ENCODE results near the gene FOXK2.

Gene FOXK2

DNA sequence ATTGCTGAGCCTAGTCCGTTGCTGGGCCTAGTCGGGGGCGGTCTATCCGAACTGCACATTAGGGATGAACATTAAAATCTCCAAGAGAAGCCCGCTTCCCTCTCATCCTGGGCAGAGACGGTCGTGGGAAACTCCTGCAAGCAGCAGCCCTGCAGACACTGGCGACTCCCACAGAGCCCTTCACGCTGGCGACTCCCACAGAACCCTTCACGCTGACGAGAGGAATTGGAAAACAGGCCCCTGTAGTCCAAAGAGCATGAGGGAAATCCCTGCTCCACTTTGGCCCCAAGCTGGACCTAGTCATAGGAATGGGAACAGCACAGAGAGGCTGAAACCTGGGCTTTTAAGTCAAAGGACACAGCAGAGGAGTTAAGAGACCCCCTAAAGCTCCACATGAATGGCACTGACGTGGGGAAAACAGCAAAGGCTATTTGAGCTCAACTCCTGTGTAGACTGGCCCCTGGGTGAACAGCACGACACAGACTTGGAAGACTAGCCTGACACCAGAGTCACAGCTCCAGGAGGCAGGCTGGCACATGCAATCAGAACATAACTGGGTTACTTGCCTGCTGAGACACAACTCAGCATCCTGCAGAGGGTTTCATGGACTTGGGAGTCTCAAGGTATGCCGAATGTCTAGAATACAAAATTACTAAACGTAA is 86.5 kb downstream of the FOXK2 start:
- no peak for DNase-seq (ENCODE audit: low read depth, low spot score)

DNA sequence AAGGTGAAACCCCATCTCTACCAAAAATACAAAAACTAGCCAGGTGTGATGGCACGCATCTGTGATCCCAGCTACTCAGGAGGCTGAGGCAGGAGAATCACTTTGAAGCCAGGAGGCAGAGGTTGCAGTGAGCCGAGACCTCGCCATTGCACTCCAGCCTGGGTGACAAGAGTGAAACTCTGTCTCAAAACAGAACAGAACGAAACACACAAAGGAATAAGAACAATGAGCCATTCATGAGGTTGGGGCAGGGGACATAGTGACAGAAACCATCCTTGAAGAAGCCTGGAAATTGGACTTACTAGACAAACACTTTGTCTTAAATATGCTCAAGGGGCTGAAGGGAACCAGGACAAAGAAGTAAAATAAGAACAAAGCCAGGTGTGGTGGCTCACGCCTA is 89.3 kb downstream of the FOXK2 start:
- no peak for DNase-seq (ENCODE audit: low read depth, low spot score)

DNA sequence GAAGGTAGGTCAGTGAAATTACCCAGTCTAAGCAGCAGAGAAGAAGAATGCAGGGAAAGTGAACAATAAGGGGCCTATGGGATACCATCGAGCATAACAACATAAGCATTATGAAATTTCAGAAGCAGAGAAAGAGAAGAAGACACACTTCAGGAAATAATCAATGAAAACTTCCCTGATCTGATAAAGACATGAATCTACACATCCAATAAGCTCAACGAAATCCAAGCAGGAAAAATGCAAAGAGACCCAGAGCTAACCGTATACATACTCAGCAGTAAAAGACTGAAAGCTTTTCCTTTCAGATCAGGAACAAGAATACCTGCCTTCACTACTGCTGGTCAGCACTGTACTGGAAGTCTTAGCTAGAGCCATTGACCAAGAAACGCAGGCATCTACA is 90.1 kb downstream of the FOXK2 start:
- DNase-seq (ENCODE audit: low read depth, low spot score): no peak

DNA sequence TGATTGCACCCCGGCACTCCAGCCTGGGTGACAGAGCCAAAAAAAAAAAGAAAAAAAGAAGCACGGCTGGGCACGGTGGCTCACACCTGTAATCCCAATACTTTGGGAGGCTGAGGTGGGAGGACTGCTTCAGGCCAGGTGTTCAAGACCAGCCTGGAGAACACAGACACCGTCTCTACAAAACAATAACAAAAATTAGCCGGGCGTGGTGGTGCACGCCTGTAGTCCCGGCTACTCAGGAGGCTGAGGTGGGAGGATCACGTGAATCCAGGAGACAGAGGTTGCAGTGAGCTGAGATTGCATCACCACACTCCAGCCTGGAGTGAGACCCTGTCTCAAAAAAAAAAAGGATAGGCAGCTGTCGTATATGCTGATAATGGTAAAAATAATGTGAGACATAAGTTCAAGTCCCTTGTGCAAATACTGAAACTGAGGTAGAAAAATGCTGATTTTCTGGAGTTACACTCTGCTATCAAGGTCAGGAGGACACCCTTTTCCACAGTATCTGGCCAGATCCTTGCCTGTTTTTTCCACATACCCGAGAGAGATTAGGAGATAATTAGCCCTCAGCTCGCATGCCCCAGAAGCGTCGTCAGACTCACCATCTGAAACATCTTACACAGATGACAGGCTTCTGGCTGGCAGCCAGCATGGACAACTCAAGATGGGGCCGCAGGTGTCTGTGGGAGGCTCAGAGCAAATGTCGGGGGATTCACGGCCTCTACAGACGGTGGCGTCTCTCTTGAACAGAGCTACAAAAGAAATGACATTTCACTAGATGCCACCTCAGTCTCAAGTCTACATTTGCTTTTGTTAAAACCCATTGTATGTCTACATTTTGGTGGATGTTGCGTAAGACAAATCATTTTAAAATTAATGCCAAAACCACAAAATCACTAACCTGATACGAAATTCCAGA is 91.9 kb downstream of the FOXK2 start:
- no peak for DNase-seq (ENCODE audit: low read depth, low spot score)

DNA sequence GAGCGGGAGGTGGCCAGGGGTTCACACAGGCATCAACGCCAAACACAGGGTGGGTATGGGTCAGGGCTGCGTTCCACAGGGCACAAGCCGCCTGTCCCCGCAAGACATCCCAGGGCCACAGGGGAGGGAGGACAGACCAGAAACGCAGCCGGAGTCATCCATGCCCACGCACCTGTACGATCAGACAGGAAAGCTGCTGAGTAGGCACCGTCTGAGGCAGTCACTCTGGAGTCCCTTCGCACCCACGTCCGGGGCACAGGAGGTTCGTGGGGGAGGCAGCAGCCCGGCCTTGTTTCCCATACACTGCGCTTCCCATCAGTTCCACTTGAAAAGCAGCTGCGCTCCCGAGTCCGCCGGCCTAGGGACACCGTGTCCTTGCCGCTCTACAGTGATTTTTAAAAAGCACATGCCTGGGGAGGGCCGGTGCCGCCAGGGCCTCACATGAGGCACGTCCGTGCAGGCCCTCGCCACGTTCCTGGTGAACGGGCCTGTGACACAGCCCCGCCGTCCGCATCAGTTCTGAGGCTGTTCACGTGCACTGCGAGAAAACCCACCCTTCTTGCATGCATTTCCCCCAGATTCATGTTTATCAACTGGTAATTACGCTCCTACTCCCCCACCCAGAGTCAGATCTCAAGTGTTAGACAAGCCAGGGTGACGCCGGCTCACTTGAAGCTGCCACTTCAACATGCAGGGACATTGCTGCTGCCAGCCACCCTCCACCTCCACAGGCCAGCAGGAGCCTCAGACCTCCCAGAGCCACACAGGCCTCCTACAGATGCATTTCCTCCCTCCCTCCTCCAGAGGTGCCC is 94.0 kb downstream of the FOXK2 start:
- DNase-seq (ENCODE audit: low read depth, low spot score): no peak

DNA sequence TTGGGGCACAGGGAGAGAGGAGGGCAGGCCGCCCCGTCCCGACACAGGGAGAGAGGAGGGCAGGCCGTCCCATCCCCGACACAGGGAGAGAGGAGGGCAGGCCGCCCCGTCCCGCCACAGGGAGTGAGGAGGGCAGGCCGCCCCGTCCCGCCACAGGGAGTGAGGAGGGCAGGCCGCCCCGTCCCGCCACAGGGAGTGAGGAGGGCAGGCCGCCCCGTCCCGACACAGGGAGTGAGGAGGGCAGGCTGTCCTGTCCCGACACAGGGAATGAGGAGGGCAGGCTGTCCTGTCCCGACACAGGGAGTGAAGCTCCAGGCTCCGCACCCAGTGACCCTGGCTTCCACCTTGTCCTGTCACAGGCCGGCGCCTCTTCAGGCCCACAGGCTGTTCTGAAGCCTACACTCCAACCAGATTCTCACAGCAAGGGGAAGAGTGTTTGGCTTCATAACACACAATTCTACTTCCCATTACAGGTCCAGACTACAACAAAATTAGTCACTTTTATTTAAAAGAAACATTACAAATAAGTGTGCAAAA is 94.6 kb downstream of the FOXK2 start:
- DNase-seq (ENCODE audit: low read depth, low spot score): no peak

DNA sequence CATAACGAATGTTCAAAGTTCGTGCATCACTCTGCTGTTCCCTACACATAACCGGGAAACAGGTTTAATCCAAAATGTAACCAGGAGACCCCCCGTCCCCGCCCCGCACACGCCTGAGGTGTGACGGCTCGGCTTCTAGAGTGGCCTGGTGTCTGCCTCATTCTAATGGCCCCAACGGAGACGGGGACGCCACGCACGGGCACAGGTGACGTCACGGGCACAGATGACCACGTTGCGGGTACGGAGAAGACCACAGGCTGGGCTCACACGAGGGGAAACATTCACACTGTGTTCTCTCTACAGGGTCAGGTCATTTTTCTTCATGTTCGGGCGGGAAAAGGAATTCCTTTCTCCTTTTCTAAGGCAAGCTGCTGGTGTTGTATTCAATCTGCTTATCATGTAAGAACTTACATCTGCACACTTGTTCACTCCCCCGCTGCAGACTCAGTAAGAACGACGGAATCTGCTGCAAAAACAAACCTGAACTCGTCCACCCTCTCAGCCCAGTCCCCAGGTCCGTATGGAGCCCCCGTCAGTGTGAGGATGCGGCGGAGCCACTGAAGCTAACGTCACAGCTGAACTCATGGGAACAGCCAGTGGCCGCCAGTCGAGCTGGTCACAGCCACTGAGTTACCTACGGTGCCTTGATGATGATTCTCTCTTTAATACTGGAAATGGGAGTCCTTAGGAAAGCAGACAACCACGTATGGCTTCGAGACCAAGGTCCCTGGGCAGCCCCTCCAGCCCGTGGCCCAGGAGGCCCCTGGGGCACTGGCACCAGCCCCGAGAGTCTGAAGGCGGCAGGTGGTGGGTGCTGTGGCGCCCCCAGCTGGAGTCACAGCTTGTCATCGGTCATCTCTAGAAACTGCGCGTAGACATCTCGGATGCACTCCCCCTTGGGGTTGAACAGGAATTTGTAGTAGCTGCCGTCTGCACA is 95.8 kb downstream of the FOXK2 start:
- DNase-seq (ENCODE audit: low read depth, low spot score): no peak

DNA sequence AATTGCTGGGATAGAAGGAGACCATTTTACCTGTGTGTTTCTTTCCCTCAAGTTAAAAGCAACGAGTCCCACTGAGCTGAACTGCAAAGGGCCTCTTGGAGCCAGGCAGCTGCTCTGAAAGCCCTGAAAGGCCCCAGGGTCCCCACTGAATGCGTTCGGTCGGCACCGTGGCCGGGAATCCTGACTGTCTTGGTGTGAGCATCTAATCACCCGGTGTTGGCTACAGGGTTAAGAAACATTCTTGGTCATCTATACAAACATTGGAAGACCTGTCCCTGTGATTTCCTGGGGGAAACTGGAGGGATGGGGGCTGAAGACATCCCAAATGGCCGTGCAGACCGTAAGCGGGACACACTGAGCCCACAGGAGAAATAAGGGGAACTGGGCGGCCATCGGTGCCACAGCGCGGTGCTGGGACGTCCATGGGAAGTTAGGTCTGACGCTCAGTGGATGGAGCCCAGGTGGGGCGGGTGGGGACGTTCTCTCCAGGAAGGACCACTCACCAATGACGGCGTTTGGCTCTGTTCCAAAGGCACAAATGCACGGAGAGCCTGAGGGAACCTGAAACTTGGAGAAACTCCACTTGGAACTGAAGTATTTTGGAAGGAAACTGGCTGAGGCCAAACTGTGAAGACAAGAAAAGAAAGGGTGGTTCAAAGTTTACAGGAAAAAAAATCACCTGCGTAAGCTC is 96.6 kb downstream of the FOXK2 start:
- DNase-seq (ENCODE audit: low read depth, low spot score): no peak

DNA sequence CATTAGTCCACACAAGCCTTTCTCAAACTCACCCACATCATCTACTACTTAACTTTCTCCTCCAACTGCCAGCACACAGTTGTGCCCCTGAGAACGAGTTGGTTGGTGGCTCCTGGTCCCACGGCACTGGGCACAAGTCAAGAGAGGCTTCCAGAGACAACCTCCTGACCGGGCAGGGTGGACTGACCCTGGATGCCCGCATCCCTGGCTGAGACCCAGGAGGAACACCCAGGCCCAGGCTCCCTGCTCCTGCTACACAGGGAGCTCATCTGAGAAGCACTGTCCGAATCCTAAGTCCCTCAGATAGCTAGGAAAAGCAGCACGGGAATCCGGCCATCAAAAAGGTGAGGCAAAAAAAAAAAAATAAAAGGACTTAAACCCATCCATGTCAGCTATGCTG is 99.7 kb downstream of the FOXK2 start:
- DNase-seq (ENCODE audit: low read depth, low spot score): no peak

DNA sequence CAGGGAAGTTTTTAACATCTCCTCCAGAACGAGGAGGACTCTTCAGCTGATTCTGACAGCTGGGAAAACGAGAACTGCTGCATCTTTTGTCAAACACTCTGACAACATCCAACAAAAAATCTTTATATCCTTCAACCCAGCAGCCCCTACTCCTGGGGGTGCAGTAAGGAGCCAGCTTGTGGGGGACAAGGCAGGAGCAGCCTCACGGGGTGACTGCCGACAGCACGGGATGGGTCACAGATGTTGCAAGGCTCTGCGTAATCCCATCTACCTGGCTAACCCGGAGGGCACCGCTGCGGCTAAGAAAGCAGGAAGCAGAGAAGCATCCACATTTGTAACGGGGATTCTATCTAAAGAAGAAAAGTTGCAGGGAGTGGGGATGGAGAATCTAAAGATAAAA is 100.1 kb downstream of the FOXK2 start:
- DNase-seq (ENCODE audit: low read depth, low spot score): no peak

DNA sequence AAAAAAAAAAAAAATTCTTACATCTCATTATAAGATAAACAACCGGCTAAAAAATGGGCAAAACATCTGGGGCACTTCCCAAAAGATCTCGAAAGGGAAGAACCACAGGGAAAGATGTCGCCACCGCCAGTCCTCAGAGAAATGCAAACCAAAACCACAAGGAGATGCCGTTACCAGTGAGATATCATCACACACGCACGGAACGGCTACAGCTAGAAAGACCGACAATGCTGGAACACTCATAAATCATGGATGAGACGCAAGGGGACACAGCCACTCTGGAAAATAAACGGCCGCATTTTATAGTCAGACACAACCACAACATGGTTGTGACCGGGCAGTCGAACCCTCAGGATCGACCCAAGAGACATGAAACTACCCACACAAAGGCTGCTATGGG is 104.2 kb downstream of the FOXK2 start:
- DNase-seq (ENCODE audit: low read depth, low spot score): no peak

DNA sequence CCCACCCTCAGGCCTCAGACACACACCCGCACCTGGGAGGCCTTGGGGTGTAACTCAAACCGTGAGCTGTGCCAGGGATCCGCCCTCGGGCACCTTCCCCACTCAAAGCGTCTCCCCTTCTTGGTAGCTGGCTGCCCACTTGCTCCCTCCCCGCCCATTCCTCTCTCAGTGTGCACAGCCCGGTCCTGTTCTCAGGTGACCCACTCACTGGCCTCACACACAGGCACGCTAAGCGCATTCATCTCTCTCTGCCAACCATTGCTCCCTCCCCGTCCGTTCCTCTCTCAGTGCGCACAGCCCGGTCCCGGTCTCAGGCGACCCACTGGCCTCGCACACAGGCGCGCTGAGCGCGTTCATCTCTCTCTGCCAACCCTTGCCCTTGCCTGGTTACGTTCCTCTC is 107.9 kb downstream of the FOXK2 start:
- DNase-seq (ENCODE audit: low read depth, low spot score): no peak

DNA sequence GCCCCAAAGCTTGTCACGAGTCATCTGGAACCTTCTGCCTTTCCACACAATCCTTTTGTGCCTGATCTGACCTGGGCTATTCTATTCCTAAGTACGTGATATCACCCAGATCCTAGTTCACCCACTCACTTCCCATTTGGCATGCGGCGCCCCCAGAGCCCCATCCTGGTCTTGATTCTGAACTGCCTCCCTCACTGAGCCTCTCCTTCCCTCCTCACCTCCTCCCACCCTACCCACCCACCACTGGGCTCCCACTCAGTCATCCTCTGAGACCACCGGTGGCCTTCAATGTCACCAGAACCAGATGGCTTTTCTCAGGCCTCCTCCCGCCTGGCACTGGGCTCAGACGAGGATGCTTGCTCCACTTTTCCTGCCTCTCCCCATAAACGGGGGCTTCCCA is 110.2 kb downstream of the FOXK2 start:
- DNase-seq (ENCODE audit: low read depth, low spot score): no peak

DNA sequence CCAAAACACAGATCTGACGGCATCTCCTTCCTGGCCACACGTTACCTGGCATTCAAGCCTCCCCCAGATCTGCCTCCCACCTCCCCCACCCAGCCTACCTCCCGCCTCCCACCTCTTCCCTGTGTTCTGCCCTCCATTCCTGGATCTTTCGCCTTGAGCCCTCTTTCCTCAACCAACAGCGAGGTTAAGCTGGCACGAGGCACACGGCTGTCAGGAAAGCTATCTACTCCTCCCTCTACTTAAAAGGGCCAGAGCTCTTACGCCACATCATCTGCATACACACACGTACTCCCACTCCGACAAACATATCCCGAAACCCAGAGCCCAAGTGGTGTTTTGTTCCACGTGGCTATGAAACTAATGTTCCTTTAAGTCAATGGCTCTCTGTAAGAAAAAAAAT is 110.7 kb downstream of the FOXK2 start:
- DNase-seq (ENCODE audit: low read depth, low spot score): no peak

DNA sequence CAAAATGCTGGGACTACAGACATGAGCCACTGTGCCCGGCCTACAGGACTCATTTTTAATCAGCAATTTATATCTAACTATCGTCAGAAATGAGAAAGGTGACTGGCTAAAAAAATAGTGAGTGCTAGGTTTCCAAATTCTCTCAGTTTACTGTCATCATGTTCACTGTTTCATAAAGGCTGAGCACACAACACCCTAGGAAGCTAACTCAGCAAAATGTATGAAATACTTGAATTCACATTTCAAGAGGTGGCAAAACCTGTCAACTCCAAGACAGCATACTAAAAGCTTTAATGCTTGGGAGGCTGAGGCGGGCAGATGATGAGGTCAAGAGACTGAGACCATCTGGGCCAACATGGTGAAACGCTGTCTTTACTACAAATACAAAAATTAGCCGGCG is 112.0 kb downstream of the FOXK2 start:
- DNase-seq (ENCODE audit: low read depth, low spot score): no peak

DNA sequence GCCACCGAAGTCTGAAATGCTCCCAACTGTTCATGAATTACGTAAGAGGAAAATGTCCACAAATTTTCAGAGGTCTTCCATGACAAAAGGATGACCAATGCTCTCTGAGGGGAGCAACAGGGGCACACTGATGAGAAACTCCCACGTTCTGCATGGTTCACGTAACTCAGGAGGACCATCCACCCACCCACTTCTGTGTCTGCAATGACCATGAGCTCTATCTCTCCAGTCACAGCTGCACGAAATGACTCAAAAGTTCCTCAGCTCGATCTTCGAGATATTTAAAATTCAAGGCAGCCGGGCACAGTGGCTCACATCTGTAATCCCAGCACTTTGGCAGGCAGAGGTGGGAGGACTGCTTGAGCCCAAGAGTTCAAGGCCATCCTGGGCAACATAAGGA is 112.9 kb downstream of the FOXK2 start:
- no peak for DNase-seq (ENCODE audit: low read depth, low spot score)

DNA sequence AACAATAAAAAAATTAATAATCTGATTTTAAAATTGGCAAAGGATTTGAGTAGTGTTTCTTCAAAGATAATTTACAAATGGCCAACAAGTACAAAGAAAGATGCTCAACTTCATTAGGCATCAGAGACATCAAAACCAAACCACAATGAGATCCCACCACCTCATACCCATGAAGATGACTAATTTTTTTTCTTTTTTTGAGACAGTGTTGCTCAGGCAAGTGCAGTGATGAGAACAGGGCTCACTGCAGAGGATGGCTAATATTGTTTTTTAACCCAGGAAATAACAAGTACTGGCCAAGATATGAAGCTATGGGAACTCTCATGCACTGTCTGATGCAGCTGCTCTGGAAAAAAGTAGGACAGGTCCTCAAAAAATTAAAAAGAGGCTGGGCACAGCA is 113.8 kb downstream of the FOXK2 start:
- DNase-seq (ENCODE audit: low read depth, low spot score): no peak

DNA sequence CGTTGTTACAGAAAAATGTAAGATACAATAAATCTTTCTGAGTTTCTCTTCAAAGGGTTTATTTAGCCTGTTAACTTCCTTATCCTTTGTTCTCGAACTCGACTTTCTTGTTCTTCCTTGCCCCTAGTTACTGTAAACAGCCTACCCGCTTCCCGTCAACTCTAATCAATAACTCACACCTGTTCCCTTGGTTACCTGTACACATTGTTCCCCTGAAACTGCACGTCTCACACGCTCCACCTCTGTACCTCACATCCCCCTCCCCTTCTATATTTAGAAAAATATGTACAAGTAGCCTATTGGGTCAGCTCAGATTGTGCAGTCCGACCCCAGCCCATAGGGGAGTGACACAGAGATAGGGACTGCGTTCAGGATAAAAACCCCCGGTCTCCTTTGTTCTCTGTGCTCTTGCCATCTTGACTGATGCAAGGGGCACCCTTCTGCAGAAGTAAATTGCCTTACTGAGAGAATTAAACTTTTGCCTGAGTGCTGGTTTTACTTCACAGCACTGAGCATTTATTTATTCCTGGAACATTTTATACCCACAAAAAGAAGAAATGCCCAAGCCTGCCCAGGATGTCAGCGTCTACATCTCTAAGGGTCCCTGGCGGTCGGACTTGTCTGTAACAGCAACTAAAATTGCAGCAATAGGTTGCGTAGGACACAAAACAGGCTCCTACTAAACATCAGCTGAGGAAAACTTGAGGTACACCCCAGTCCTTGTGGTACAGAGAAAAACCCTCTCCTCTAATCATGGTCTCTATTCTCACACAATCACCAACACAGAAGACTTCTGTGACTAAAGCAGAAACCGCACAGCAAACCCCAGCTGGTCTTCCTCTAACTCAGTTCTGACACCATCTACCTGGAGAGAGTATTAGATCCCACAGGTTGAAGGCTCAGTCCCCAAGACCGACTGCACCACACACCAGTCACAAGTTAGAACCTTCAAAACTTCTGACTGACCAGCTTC is 117.4 kb downstream of the FOXK2 start:
- DNase-seq (ENCODE audit: low read depth, low spot score): no peak

DNA sequence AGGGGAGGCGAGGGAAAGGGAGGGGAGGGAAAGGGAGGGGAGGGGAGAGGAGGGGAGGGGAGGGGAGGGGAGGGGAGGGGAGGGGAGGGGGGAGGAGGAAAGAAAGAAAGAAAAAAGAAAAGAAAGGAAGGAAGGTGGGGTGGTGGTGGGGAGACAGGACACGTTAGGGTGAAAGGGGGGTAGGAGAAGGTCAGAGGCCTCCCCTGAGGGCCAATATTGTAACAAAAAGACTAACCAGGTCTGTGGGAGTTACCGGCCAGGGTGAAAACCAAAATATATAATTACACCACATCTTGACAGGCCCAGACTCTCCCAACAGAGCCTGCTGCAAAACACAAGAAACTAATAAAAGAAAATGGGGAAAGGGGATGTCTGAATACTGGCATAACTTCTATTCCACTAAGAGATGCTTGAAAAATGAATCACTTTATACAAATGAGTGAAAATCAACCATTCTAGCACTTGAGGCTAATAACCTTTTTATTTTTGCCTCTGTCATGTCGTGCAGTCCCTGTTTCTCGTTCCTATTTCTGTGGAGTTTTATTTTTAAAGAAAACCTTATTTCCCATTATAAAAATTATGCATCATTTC is 118.7 kb downstream of the FOXK2 start:
- no peak for DNase-seq (ENCODE audit: low read depth, low spot score)
